ENCODE measurements around the gene ASAP2.

Gene ASAP2

GRCh38 chr2:9231291-9232165 lies 24.9 kb downstream of the ASAP2 start:
- DNase-seq (ENCODE audit: low spot score): no peak

- DNase-seq (ENCODE audit: low spot score): no peak
Observed at GRCh38 chr2:9232166-9232479, 25.5 kb downstream of the ASAP2 start.

GRCh38 chr2:9232886-9233285 lies 26.3 kb downstream of the ASAP2 start:
- no peak for DNase-seq (ENCODE audit: low spot score)

GRCh38 chr2:9234680-9235146 lies 28.1 kb downstream of the ASAP2 start:
- no peak for DNase-seq (ENCODE audit: low spot score)

- no peak for DNase-seq (ENCODE audit: low spot score)
Observed at GRCh38 chr2:9235147-9236044, 28.8 kb downstream of the ASAP2 start.

GRCh38 chr2:9236045-9236344 lies 29.4 kb downstream of the ASAP2 start:
- DNase-seq (ENCODE audit: low spot score): no peak

- DNase-seq (ENCODE audit: low spot score): no peak
Observed at GRCh38 chr2:9236867-9237266, 30.3 kb downstream of the ASAP2 start.

- no peak for DNase-seq (ENCODE audit: low spot score)
Observed at GRCh38 chr2:9237831-9238230, 31.2 kb downstream of the ASAP2 start.

- no peak for DNase-seq (ENCODE audit: low spot score)
Observed at GRCh38 chr2:9238591-9239326, 32.1 kb downstream of the ASAP2 start.

GRCh38 chr2:9239616-9240015 lies 33.0 kb downstream of the ASAP2 start:
- DNase-seq (ENCODE audit: low spot score): no peak

- DNase-seq (ENCODE audit: low spot score): no peak
Observed at GRCh38 chr2:9240745-9241144, 34.1 kb downstream of the ASAP2 start.

GRCh38 chr2:9241233-9241632 lies 34.6 kb downstream of the ASAP2 start:
- DNase-seq (ENCODE audit: low spot score): no peak

- no peak for DNase-seq (ENCODE audit: low spot score)
Observed at GRCh38 chr2:9243357-9243756, 36.7 kb downstream of the ASAP2 start.

- DNase-seq (ENCODE audit: low spot score): no peak
Observed at GRCh38 chr2:9244985-9245544, 38.5 kb downstream of the ASAP2 start.

- DNase-seq (ENCODE audit: low spot score): no peak
Observed at GRCh38 chr2:9247177-9247576, 40.6 kb downstream of the ASAP2 start.

- DNase-seq (ENCODE audit: low spot score): no peak
Observed at GRCh38 chr2:9247786-9248185, 41.2 kb downstream of the ASAP2 start.

- no peak for DNase-seq (ENCODE audit: low spot score)
Observed at GRCh38 chr2:9248363-9248762, 41.8 kb downstream of the ASAP2 start.

- DNase-seq (ENCODE audit: low spot score): no peak
Observed at GRCh38 chr2:9249020-9249800, 42.6 kb downstream of the ASAP2 start.

- no peak for DNase-seq (ENCODE audit: low spot score)
Observed at GRCh38 chr2:9250091-9250490, 43.5 kb downstream of the ASAP2 start.

GRCh38 chr2:9250498-9251153 lies 44.0 kb downstream of the ASAP2 start:
- DNase-seq (ENCODE audit: low spot score): no peak
